Medulla oblongata (tissue), 1 donor: ENCODE measurements around the gene PAK4.

Source experiments
- DNase-seq: peaks from one replicate; pipeline ENCODE4 v3.0.0-alpha.2; 2015; ENCODE audit errors: extremely low spot score

The PAK4 gene

GRCh38 chr19:39146686-39147450, 21.3 kb downstream of the PAK4 start:
- no peak for DNase-seq

GRCh38 chr19:39147480-39147879, 21.9 kb downstream of the PAK4 start:
- DNase-seq, result no peak

- DNase-seq, result no peak
Observed at GRCh38 chr19:39148939-39149529, 23.4 kb downstream of the PAK4 start.

GRCh38 chr19:39150235-39150634, 24.6 kb downstream of the PAK4 start:
- no peak for DNase-seq

- DNase-seq, result no peak
Observed at GRCh38 chr19:39150807-39151600, 25.4 kb downstream of the PAK4 start.

- no peak for DNase-seq
Observed at GRCh38 chr19:39152066-39152465, 26.5 kb downstream of the PAK4 start.

GRCh38 chr19:39154100-39154628, 28.6 kb downstream of the PAK4 start:
- no peak for DNase-seq

- DNase-seq, result no peak
Observed at GRCh38 chr19:39154629-39155100, 29.1 kb downstream of the PAK4 start.

- DNase-seq, result no peak
Observed at GRCh38 chr19:39155114-39155700, 29.6 kb downstream of the PAK4 start.

GRCh38 chr19:39155741-39156140, 30.2 kb downstream of the PAK4 start:
- no peak for DNase-seq

- no peak for DNase-seq
Observed at GRCh38 chr19:39156326-39157230, 31.0 kb downstream of the PAK4 start.

GRCh38 chr19:39157275-39157996, 31.9 kb downstream of the PAK4 start:
- no peak for DNase-seq

GRCh38 chr19:39157997-39158389, 32.4 kb downstream of the PAK4 start:
- DNase-seq, result no peak

- no peak for DNase-seq
Observed at GRCh38 chr19:39158646-39159260, 33.2 kb downstream of the PAK4 start.

- DNase-seq, result no peak
Observed at GRCh38 chr19:39160523-39160861, 34.9 kb downstream of the PAK4 start.

GRCh38 chr19:39160889-39161672, 35.5 kb downstream of the PAK4 start:
- DNase-seq, result no peak

- no peak for DNase-seq
Observed at GRCh38 chr19:39162441-39163043, 37.0 kb downstream of the PAK4 start.

GRCh38 chr19:39163621-39164020, 38.0 kb downstream of the PAK4 start:
- no peak for DNase-seq

- no peak for DNase-seq
Observed at GRCh38 chr19:39164289-39164688, 38.7 kb downstream of the PAK4 start.
